Measurements from ENCODE around the gene CFAP299.
"Not testable (repeated sequence)": the region's sequence is repeated elsewhere in the genome, so short reads cannot be mapped to it uniquely, and the experiment has no call there.

CFAP299 gene

GRCh38 chr4:80333121-80333520 is 2.4 kb upstream of the CFAP299 start:
- DNase-seq = no peak

GRCh38 chr4:80334568-80334967 is 962 bp upstream of the CFAP299 start:
- no peak for DNase-seq

GRCh38 chr4:80335226-80335553 is 340 bp upstream of the CFAP299 start:
- no peak for DNase-seq

GRCh38 chr4:80336582-80336981 is 1.1 kb downstream of the CFAP299 start:
- DNase-seq = peak; percentile 13 to 22

GRCh38 chr4:80340036-80340435 is 4.5 kb downstream of the CFAP299 start:
- no peak for DNase-seq

- DNase-seq = not testable (repeated sequence)
Measured at GRCh38 chr4:80342684-80343083, 7.2 kb downstream of the CFAP299 start.

- DNase-seq = no peak
Measured at GRCh38 chr4:80343887-80344286, 8.4 kb downstream of the CFAP299 start.

- DNase-seq = no peak
Measured at GRCh38 chr4:80360084-80360483, 24.6 kb downstream of the CFAP299 start.

GRCh38 chr4:80360900-80361299 is 25.4 kb downstream of the CFAP299 start:
- no peak for DNase-seq

GRCh38 chr4:80361329-80361900 is 25.9 kb downstream of the CFAP299 start:
- peak; percentile 1 to 25 for DNase-seq

GRCh38 chr4:80362578-80363181 is 27.1 kb downstream of the CFAP299 start:
- peak in 1 of 2 experiments; percentile 8 for DNase-seq

GRCh38 chr4:80365928-80366327 is 30.4 kb downstream of the CFAP299 start:
- DNase-seq = peak in 1 of 2 experiments; percentile 33

- no peak for DNase-seq
Measured at GRCh38 chr4:80367737-80368136, 32.2 kb downstream of the CFAP299 start.

- no peak for DNase-seq
Measured at GRCh38 chr4:80370635-80371034, 35.1 kb downstream of the CFAP299 start.

GRCh38 chr4:80371046-80371445 is 35.5 kb downstream of the CFAP299 start:
- DNase-seq = no peak

GRCh38 chr4:80374180-80374579 is 38.6 kb downstream of the CFAP299 start:
- no peak for DNase-seq

GRCh38 chr4:80382090-80382832 is 46.7 kb downstream of the CFAP299 start:
- no peak for DNase-seq

GRCh38 chr4:80385397-80386280 is 50.1 kb downstream of the CFAP299 start:
- no peak for DNase-seq

- DNase-seq = no peak
Measured at GRCh38 chr4:80386281-80386886, 50.9 kb downstream of the CFAP299 start.

- DNase-seq = no peak
Measured at GRCh38 chr4:80387390-80388283, 52.1 kb downstream of the CFAP299 start.

GRCh38 chr4:80388284-80388607 is 52.7 kb downstream of the CFAP299 start:
- no peak for DNase-seq

- DNase-seq = no peak
Measured at GRCh38 chr4:80390178-80390577, 54.6 kb downstream of the CFAP299 start.

Measured in SW 1271 (cell line).